NCI-H524 treated with DMSO at 0.1 percent for 48 hours (cell line): ENCODE data around the gene RPL28.

ENCODE experiments used
- DNase-seq: peaks from one replicate; lab custom pipeline; 2025; lab: John Stamatoyannopoulos, UW

RPL28 gene

DNA sequence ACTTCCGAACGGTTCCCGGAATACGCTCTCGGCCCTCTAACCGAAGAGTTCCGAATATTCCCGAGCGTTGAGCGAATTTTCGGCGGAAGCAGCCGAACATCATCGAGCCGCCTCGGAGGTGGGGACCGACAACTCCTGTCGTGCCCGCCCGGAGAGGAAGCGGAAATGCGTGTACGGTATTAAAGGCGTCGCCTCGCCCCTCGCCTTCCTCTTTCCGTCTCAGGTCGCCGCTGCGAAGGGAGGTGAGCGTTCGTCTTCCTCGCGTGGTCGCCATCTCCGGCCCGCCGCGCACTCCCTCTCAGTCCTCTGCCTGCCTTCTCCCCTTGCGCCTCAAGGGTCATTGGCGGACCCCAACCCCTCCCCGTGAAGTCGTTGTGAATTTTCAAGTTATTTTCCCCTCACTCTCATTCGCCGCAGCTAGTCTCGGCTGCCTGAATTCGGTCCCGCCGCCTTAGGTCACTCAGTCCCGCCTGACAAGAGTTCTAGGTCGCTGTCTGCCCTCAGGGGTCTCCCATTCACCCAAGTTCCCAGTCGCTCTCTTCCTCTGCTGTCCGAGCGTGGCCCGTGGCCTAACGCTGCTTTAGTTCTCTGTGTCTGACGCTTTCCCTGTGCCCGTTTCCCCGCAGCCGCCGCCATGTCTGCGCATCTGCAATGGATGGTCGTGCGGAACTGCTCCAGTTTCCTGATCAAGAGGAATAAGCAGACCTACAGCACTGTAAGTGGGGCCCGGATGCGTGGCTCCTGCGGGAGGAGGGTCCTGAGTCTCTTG is at the start of gene RPL28:
Gene RPL28 (plus strand): TSS at position 209 of the 769 bp plus-strand sequence. CDS start 426 bp downstream, at position 635.
- DNase-seq, result peak; percentile 91

- DNase-seq, result no peak
These were observed 49.6 kb upstream of the RPL28 start for GRCh38 chr19:55336101-55336500.

GRCh38 chr19:55339105-55339888 is 46.4 kb upstream of the RPL28 start, which contains the start of gene KMT5C:
Gene KMT5C, plus strand, starts transcription at chr19:55339876. Its CDS starts 2,061 bp downstream, at chr19:55341937.
- DNase-seq, result peak; percentile 100

DNA sequence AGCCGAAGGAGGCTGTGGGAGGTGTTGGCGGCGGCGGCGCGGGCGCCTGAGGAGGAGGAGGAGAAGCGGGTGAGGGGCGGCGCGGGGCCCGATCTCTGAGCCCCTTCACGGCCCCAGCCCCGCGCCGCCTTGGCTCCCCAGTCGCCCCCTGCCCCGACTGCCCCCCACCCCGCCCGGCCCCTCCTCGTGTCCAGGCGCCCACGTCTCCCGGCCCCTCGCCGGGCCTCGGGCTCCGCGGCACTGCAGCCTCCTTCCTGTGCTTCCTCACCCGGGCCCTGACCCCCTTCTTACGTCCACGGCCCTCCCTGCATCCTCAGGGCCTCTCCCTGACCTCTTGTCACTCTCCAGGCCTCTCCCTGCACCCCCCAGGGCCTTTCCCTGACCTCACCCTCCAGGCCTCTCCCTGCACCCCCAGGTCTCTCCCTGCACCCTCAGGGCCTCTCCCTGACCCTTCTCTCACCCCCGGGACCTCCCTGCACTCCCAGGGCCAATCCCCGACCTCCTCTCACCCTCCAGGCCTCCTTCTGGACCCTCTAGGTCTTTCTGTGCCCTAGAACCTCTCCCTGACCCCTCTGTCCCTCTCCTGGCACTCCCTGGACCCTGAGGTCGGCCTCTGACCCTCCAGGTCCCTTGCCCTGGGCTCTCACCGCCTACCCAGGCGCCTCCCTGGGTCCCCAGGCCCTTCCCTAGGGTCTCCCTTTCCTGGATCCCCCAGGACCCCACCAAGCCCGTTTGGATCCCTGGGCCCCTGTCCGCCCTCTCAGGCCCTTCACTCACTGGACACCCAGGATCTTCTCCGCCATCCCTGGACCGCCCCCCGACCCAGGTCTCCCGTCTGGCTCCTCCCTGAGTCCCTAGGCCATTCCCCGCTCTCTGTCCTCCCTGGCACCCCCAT is 45.6 kb upstream of the RPL28 start:
- no peak for DNase-seq

- DNase-seq, result peak; percentile 16
These were observed 45.0 kb upstream of the RPL28 start for GRCh38 chr19:55340784-55341147.

- DNase-seq, result peak; percentile 16
These were observed 44.6 kb upstream of the RPL28 start for GRCh38 chr19:55341171-55341588.

- no peak for DNase-seq
These were observed 43.9 kb upstream of the RPL28 start for GRCh38 chr19:55341595-55342531.

DNA sequence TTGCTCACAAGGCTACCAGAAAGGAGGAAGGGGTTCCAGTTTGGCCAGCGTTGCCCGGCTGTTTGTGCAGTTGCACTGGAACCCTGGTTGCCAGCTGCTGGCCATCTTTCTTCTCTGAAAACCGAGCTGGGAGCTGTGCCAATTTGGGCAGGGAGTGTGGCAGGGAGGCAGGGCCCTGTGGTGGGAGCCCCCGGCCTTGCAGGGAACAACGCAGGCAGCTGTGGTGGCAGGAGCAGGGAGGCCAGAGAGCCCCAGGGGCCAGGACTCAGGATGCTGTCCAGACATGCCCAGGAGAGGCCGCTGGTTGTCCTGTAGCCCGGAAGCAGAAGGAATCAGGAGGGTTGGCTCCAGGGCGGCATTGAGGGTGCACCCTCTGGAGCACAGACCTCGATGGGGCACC is 41.3 kb upstream of the RPL28 start:
- no peak for DNase-seq

DNA sequence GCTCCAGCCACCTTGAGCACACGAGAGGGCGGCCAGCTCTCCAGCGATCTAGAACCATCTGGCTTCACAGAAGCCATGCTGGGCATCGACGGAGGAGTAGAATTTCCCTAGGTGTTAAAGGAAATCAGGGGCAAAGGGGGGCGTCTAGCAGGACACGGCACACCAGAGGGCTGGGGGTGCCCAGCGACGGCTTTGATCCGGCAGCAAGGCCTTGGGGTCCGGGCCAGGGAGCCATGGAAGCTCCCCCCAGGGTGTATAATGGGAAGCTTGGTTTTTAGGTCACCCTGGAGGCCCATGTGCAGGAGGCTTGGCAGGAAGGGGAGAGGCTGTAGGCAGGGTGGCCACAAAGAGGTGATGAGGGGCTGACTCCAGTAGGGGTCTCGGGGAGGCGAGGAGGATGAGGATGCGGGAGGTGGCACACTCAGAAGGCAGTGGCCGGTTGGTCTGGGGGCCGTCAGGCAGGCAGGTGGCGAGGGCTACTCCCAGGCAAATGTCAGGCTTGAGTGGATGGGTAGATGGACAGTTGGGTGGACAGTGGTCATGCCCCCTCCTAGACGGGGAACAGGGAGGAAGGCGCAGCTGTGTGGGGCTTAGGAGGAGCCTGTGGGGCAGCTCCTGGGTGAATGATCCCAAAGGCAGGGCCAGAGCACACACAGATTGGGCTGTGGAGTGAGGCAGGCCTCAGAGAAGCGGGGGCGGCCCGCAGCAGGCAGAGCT is 40.5 kb upstream of the RPL28 start:
- no peak for DNase-seq

GRCh38 chr19:55345818-55346724 is 39.7 kb upstream of the RPL28 start:
- DNase-seq, result no peak

DNA sequence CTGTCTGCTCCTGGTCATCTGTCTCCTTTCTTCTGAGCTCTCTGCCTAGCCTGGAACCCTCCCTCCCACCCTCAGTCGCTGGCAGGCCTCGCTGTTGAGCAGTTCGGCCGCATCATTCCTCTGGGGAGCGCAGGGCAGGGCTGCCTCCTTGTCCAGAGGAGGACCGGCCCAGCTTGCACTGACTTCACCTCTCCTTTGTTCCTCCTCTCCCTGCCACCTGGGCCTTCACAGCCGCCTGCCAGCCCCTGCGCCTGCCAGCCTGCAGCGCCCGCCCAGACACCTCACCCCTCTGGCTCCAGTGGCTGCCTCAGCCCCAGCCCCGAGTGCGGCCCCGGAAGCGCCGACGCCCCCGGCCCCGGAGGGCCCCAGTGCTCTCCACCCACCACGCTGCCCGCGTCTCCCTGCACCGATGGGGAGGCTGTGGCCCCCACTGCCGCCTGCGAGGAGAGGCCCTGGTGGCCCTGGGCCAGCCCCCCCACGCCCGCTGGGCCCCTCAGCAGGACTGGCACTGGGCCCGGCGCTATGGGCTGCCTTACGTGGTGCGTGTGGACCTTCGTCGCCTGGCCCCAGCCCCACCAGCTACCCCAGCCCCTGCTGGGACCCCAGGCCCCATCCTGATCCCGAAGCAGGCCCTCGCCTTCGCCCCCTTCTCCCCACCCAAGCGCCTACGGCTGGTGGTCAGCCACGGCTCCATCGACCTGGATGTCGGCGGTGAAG is 38.8 kb upstream of the RPL28 start:
- DNase-seq, result no peak

GRCh38 chr19:55347442-55348009 is 38.2 kb upstream of the RPL28 start:
- DNase-seq, result no peak

DNA sequence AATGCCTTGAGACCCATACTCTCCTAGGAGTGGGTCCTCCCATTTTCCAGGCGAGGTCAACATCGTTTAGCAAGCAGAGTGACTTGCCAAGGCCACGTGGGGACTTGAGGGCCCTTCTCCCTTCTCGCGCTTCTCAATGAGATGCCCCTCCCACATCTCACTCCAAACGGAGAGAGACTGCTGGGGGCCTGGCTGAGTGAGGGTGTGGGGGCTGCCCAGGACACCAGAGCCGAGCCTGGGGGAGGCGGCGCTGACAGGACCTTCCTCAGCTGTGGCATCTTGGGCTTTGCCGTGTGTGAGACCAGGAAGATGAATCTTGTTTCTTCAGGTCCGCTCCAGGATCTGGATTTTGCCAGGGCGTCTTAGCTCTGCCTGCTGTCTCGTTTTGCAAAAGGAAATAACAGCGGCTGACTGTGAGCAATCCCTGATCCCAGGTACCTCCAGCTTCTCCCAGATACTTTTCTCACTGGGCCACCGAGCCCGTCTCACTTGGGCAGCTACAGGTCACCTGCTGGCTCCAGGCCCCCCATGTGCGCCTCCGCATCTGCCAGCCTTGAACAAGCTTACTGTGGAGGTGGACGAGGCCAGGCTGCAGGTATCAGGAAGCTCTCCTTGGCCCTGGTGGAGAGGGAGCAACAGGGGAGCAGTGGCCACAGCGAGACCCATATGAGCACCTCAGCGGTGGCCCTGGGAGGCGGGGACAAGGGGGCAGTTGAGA is 37.3 kb upstream of the RPL28 start:
- DNase-seq, result no peak

DNA sequence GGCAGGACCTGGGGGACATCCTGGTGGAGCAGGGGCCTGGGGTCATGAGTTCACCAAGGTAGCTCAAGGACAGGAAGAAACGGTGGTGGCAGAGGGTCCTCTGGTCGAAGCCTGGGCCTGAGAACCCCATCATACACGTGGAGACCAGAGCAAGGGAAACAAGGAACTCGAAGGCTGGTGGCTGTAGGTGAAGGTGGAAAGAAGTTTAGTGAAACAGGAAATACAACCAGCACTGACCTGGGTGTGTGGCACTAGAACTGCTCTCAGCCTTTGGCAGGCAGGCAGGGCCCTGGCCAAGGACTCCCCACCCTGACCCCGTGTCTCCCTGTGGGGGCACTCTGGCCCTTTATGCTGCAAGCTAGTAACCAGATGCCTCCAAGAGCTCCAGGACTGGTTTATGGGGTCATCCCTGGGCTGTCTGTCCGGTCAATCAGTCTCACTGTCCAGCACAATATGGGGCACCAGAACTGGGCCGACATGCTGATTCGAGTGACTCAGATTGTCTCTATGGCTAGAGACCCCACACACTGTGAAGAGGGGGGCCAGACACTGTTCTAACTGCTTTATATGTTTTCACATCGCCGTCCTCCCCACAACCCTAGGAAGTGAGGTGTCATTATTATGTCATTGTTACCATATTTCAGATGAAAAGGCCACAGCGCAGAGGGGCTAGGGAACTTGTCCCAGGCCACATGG is 35.0 kb upstream of the RPL28 start:
- DNase-seq, result no peak

DNA sequence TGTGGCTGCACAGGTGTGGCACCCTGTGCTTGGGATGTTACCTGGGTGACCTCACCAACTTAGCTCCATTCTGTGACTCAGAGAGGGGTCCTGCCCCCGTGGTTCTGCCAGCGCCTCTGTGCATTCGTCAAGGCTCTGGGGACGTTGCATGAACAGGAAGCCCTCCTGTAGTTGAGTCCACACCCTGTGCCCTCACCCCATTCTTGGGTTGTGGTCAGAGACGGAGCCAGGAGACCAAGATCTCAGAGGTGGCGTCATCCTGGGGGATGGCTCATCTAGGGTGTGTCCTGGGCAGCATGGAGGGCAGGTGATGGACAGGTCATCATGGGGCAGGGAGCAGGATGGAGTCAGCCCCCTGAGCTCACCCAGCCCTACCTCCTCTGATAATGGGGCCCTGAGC is 33.7 kb upstream of the RPL28 start:
- no peak for DNase-seq

DNA sequence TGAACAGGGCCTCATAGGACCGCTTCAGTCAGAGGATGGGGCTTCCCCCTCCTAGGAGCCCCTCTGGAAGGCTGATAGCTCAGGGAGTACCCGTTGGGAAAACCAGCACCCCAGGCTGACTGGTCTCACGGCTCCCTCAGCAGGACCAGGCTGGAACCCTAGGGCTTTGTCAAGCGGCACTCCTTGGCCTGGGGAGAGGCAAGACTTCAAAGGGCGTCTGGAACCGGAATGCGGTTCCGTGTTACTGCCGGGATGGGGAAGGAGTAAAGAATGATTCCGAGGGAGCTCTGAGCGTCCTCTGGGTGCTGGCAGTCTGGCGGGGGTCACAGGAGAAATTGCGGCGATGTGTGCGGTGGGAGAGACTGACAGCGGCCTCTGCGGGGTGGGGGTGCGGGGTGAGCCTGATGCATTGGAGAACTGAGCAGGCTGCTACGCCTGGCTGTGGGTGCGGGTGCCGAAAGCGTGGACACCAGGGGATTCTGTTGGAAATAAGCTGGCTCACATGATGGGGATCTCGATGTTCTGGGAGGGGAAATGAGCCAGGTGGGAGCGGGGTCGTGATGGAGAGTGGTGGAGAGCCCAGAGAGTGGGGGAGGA is 33.1 kb upstream of the RPL28 start:
- DNase-seq, result no peak

- no peak for DNase-seq
These were observed 32.4 kb upstream of the RPL28 start for GRCh38 chr19:55353356-55353802.
